ENCODE data around the gene DOK5. TPM values are rescaled to one million over a fixed set of nuclear protein-coding genes. Genes with fewer than 3 reads are reported as not detected.

The DOK5 gene
- total RNA-seq, 2 donors from 2014 or later: 4.6 to 6.7 TPM

- H3K9me3 ChIP-seq (ENCODE audit: control insufficient read depth, low read length): no peaks in the 10 kb centered on the region
- H3K9ac ChIP-seq (ENCODE audit: extremely low read depth, low read length, poor library complexity, severe bottlenecking): no peak overlapping the region
- no peak overlapping the region for H3K27ac ChIP-seq (ENCODE audit: low read depth, low read length)
- no peak overlapping the region for H3K4me3 ChIP-seq (ENCODE audit: low read length)
- H3K9me3 Mint-ChIP-seq: no peaks in the 10 kb centered on the region
- no peaks in the 10 kb centered on the region for H3K27me3 ChIP-seq (ENCODE audit: control insufficient read depth, insufficient read depth, low read length, poor library complexity, severe bottlenecking)
- H3K27me3 Mint-ChIP-seq (ENCODE audit: insufficient read depth): no peaks in the 10 kb centered on the region
- H3K27ac Mint-ChIP-seq: no peak overlapping the region
- H3K36me3 Mint-ChIP-seq (ENCODE audit: low read depth): no peaks in the 10 kb centered on the region
- no peak for TF ChIP-seq CTCF (conservative IDR thresholded peaks at IDR 0.05)
- H3K4me1 Mint-ChIP-seq: no peaks in the 10 kb centered on the region
- no peak for DNase-seq
- no peak overlapping the region for H3K4me3 Mint-ChIP-seq
- H3K36me3 ChIP-seq (ENCODE audit: control insufficient read depth, insufficient read depth, low read length): no peaks in the 10 kb centered on the region
- H3K4me1 ChIP-seq (ENCODE audit: control insufficient read depth, insufficient read depth, low read length): no peaks in the 10 kb centered on the region
Measured at GRCh38 chr20:54590856-54591255, 115.5 kb downstream of the DOK5 start.

- no peak for TF ChIP-seq CTCF (conservative IDR thresholded peaks at IDR 0.05)
- no peak overlapping the region for H3K27ac ChIP-seq (ENCODE audit: low read depth, low read length)
- peaks cover 7% of the 10 kb centered on the region for H3K9me3 ChIP-seq (ENCODE audit: control insufficient read depth, low read length)
- H3K36me3 ChIP-seq (ENCODE audit: control insufficient read depth, insufficient read depth, low read length): no peaks in the 10 kb centered on the region
- no peak overlapping the region for H3K9ac ChIP-seq (ENCODE audit: extremely low read depth, low read length, poor library complexity, severe bottlenecking)
- H3K36me3 Mint-ChIP-seq (ENCODE audit: low read depth): no peaks in the 10 kb centered on the region
- H3K4me3 ChIP-seq (ENCODE audit: low read length): no peak overlapping the region
- no peaks in the 10 kb centered on the region for H3K27me3 ChIP-seq (ENCODE audit: control insufficient read depth, insufficient read depth, low read length, poor library complexity, severe bottlenecking)
- no peak for DNase-seq
- H3K27ac Mint-ChIP-seq: no peak overlapping the region
- H3K27me3 Mint-ChIP-seq (ENCODE audit: insufficient read depth): no peaks in the 10 kb centered on the region
- no peaks in the 10 kb centered on the region for H3K4me1 ChIP-seq (ENCODE audit: control insufficient read depth, insufficient read depth, low read length)
- H3K4me1 Mint-ChIP-seq: no peaks in the 10 kb centered on the region
- H3K9me3 Mint-ChIP-seq: peaks cover 9% of the 10 kb centered on the region
- H3K4me3 Mint-ChIP-seq: no peak overlapping the region
Measured at GRCh38 chr20:54596651-54597050, 121.3 kb downstream of the DOK5 start.

GRCh38 chr20:54598352-54598751 is 123.0 kb downstream of the DOK5 start:
- WGBS, 2 experiments (ENCODE audit: insufficient coverage in 1 of 2, insufficient read length in 1 of 2): 97 to 100% methylated on average over 3 to 5 of the region's 5 CpGs
- Histone ChIP-seq H3K9me3 (ENCODE audit: control insufficient read depth, low read length) (peaks cover 7% of the 10 kb centered on the region), H3K27me3 (ENCODE audit: control insufficient read depth, insufficient read depth, low read length, poor library complexity, severe bottlenecking) (no peaks in the 10 kb centered on the region), H3K4me3 (ENCODE audit: low read length) (no peak overlapping the region), H3K4me1 (ENCODE audit: control insufficient read depth, insufficient read depth, low read length) (no peaks in the 10 kb centered on the region), H3K27ac (ENCODE audit: low read depth, low read length) (no peak overlapping the region), H3K36me3 (ENCODE audit: control insufficient read depth, insufficient read depth, low read length) (no peaks in the 10 kb centered on the region), H3K9ac (ENCODE audit: extremely low read depth, low read length, poor library complexity, severe bottlenecking) (no peak overlapping the region)
- no peaks in the 10 kb centered on the region for H3K4me1 Mint-ChIP-seq
- H3K27ac Mint-ChIP-seq: no peak overlapping the region
- peaks cover 9% of the 10 kb centered on the region for H3K9me3 Mint-ChIP-seq
- H3K36me3 Mint-ChIP-seq (ENCODE audit: low read depth): no peaks in the 10 kb centered on the region
- TF ChIP-seq CTCF (conservative IDR thresholded peaks at IDR 0.05): no peak
- no peak for DNase-seq
- no peaks in the 10 kb centered on the region for H3K27me3 Mint-ChIP-seq (ENCODE audit: insufficient read depth)
- no peak overlapping the region for H3K4me3 Mint-ChIP-seq

All from endodermal cell (in vitro differentiated cells).